ENCODE results near the gene UNC119B. TPM values are rescaled to one million over a fixed set of nuclear protein-coding genes. Genes with fewer than 3 reads are reported as not detected.
A peak's percentile ranks its signal among the peaks of the same experiment; 100 is the strongest.

Gene UNC119B
- total RNA-seq, 2 experiments from 2014 or later, result 23.8 to 24.3 TPM

DNA sequence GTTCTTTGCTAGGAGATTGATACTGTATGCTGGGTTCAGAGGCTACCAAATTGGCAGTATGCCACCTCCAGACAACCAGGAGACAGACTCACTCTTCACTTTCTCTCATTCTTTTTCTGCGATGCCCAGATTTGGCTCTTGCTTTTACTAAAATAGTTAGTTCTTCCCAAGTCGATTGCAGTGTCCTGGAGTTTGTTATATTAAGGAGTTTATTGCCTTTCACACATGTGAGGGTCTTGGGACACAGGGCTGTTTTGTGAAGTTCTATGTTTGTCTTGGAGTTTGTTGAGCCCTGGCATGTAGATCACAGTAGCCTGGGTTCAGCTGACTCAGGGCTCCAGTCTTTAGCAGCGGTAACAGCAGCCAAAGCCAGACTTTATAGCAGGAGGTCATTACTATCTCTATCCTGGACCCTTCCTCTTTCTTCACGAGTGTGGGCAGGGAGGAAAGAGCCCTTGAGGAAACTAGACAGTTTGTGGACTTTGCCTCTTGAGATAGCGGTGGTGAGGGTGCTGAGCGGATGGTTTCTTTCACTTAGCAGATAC, 21.7 kb upstream of the UNC119B start:
- no peak for DNase-seq
- H3K27ac Mint-ChIP-seq, result peak overlapping the region; percentile 66

DNA sequence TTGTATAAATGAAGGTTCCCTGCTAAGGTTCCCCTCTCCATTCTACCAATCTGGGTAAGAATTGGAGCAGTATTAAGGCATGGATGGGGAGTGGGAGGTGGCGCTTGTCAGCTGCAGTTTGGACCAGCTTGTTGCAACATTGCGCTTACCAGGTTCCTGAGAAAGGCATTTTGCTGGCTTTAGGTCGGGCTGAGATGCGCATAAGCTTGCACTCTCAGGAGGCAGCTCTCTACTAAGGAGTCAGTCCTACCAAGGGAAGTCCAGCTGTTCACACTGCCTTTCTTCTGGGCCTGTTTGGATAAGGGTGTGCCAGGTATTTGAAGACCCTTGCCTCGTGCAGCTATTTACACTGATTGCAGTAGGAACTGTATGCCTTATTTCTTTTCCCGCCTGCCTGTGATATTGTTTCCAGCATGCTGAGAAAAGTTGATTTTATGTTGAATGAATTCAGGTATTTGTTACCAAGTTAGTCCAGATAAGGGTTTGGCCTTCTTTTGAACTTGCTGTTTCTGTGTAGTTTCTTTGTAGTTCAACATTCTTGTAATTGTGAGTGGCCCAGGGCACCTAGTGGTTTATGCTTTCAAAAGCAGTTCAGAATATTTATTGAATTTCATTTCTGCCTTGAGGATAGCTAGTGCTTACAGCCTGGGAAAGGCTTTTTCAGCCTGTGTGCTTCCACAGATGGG, 20.7 kb upstream of the UNC119B start:
- ChIA-PET POLR2A (interaction anchor here (1.2 to 2.0 kb wide), 2 partner anchors 11 to 20 kb away, joined by 3 to 10 read pairs; partner anchors contain the start of gene UNC119B), CTCF (interaction anchor here (1.8 to 6.4 kb wide), 3 partner anchors 31 to 107 kb away, joined by 5 to 45 read pairs (median 28); partner anchors contain the start of gene POP5)
- Mint-ChIP-seq H3K27me3 (no peaks in the 10 kb centered on the region), H3K4me1 (ENCODE audit: low read depth) (peaks cover 45% of the 10 kb centered on the region), H3K4me3 (peak overlapping the region; percentile 92), H3K9me3 (no peaks in the 10 kb centered on the region), H3K36me3 (ENCODE audit: low read depth) (peaks cover 17% of the 10 kb centered on the region), H3K27ac (no peak overlapping the region)
- TF ChIP-seq, protein P1, sequence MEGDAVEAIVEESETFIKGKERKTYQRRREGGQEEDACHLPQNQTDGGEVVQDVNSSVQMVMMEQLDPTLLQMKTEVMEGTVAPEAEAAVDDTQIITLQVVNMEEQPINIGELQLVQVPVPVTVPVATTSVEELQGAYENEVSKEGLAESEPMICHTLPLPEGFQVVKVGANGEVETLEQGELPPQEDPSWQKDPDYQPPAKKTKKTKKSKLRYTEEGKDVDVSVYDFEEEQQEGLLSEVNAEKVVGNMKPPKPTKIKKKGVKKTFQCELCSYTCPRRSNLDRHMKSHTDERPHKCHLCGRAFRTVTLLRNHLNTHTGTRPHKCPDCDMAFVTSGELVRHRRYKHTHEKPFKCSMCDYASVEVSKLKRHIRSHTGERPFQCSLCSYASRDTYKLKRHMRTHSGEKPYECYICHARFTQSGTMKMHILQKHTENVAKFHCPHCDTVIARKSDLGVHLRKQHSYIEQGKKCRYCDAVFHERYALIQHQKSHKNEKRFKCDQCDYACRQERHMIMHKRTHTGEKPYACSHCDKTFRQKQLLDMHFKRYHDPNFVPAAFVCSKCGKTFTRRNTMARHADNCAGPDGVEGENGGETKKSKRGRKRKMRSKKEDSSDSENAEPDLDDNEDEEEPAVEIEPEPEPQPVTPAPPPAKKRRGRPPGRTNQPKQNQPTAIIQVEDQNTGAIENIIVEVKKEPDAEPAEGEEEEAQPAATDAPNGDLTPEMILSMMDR (IDR thresholded peaks at IDR 0.05), result no peak
- DNase-seq (no peak), ATAC-seq (no peak)
- intact Hi-C loops (cut with micrococcal nuclease), result no loop called here

More for the DNA sequence above, 21.7 kb upstream of the UNC119B start:
- ATAC-seq, result no peak
- intact Hi-C loops (cut with micrococcal nuclease), result no loop called here
- H3K9me3 Mint-ChIP-seq, result no peaks in the 10 kb centered on the region
- ChIA-PET CTCF (interaction anchor here (0.9 to 6.4 kb wide), 5 partner anchors 9 to 192 kb away, joined by 3 to 45 read pairs (median 6); partner anchors contain the start of genes CABP1 and POP5), POLR2A (interaction anchor here (1.2 to 1.5 kb wide), 2 partner anchors 12 to 21 kb away, joined by 3 to 5 read pairs; no protein-coding TSS in a partner anchor)
- H3K4me3 Mint-ChIP-seq, result peak overlapping the region; percentile 92
- H3K4me1 Mint-ChIP-seq (ENCODE audit: low read depth), result peaks cover 47% of the 10 kb centered on the region
- no peaks in the 10 kb centered on the region for H3K27me3 Mint-ChIP-seq
- TF ChIP-seq, protein P1 (IDR thresholded peaks at IDR 0.05), result no peak
- peaks cover 12% of the 10 kb centered on the region for H3K36me3 Mint-ChIP-seq (ENCODE audit: low read depth)

DNA sequence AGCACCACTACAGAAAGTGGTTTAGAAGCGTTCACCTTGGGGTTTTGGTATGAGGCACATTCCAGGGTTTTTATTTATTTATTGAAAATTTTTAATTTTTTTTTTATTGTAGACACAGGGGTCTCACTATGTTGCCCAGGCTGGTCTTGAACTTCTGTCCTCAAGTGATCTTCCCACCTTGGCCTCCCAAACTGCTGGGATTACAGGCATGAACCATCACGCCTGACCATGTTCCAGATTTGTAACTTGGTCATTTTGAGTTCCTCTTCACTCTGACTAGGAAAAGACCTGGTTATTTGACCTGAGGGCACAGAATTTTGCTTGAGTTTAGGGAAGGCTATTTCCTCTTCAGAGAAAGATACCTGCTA, 20.2 kb upstream of the UNC119B start:
- intact Hi-C loops (cut with micrococcal nuclease), result no loop called here
- H3K27me3 Mint-ChIP-seq, result no peaks in the 10 kb centered on the region
- peaks cover 22% of the 10 kb centered on the region for H3K36me3 Mint-ChIP-seq (ENCODE audit: low read depth)
- no peaks in the 10 kb centered on the region for H3K9me3 Mint-ChIP-seq
- POLR2A ChIA-PET, result interaction anchor here (1.2 to 2.0 kb wide), 2 partner anchors 11 to 20 kb away, joined by 3 to 10 read pairs; partner anchors contain the start of gene UNC119B
- H3K27ac Mint-ChIP-seq, result no peak overlapping the region
- DNase-seq, result no peak
- CTCF ChIA-PET, result interaction anchor here (1.8 to 6.4 kb wide), 3 partner anchors 30 to 108 kb away, joined by 5 to 45 read pairs (median 28); partner anchors contain the start of gene POP5
- no peak overlapping the region for H3K4me3 Mint-ChIP-seq
- TF ChIP-seq, protein P1 (IDR thresholded peaks at IDR 0.05), result no peak
- ATAC-seq, result no peak
- peaks cover 45% of the 10 kb centered on the region for H3K4me1 Mint-ChIP-seq (ENCODE audit: low read depth)

DNA sequence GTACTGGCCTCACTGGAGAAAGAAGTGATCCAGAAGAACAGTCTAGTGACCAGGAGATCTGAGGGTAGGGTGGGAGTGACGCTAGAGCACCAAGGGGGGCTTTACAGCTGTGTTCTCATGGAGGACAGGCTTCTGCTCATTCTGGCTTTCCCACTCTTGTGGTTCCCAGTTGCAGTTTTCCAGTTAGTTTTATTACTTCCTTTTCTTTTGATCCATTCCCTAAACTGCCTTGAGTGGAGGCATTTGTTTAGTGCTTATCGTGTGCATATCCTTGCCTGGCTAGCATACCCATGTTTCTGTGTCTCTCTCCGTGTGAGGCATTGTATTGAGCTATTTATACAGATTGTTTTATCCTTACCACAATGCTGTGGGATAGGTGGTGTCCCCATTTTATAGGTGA, 19.3 kb upstream of the UNC119B start:
- H3K36me3 Mint-ChIP-seq (ENCODE audit: low read depth), result peaks cover 24% of the 10 kb centered on the region
- H3K4me1 Mint-ChIP-seq (ENCODE audit: low read depth), result peaks cover 45% of the 10 kb centered on the region
- DNase-seq, result no peak
- POLR2A ChIA-PET, result interaction anchor here (2.0 kb wide), 1 partner anchor 19 kb away, joined by 10 read pairs; the partner anchor contains the start of gene UNC119B
- no peaks in the 10 kb centered on the region for H3K9me3 Mint-ChIP-seq
- no peak overlapping the region for H3K27ac Mint-ChIP-seq
- intact Hi-C loops (cut with micrococcal nuclease), result no loop called here
- no peak for ATAC-seq
- no peaks in the 10 kb centered on the region for H3K27me3 Mint-ChIP-seq
- no peak overlapping the region for H3K4me3 Mint-ChIP-seq
- TF ChIP-seq, protein P1 (IDR thresholded peaks at IDR 0.05), result no peak
- CTCF ChIA-PET, result interaction anchor here (0.5 to 6.4 kb wide), 4 partner anchors 29 to 1198 kb away, joined by 3 to 45 read pairs (median 16); partner anchors contain the start of gene POP5
